ENCODE measurements around the gene SCYL2. TPM values are rescaled to one million over a fixed set of nuclear protein-coding genes. Genes with fewer than 3 reads are reported as not detected.
A peak's percentile ranks its signal among the peaks of the same experiment; 100 is the strongest.

SCYL2 gene
- total and polyA plus RNA-seq, 2 of the 13 experiments (the other 11 are each of a cell fraction or from before 2014, with no cell fraction given), result 11.4 to 28.8 TPM

DNA sequence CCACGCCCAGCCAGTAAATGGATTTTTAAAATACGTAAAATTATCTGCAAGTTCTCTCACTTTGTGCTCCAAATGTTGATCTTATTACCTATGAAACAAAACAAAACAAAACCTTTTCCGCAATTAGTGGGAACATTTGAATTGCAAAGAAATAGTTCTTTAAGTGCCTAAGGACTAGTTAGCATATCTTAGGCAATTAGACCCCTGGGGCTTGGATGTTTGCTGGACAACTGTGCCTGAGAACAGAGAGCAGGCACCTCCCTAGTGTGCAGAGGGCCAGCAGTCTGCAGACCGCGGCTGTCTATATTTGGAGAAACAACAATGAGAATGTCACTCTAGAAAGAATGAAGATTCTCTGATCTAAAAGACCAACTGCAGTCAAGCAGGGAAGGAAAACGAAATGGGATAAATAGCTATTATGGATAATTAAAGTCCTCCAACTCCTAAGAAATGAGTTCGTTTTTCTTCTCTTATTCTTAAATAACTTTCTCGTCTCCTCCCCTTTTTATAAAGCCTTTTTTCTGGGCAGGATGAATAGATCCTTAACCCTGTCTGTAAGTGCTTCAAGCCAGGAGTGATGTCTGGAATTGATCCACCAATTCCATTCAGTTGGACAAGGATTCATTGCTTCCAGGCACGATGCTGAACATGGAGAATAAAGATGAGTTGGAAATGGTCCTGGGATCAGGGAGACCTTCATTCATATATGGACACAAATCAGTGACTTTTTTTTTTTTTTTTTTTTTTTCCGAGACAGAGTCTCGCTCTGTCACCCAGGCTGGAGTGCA, 106.1 kb downstream of the SCYL2 start:
- CTCF ChIA-PET (ENCODE audit: low intra/inter-chr PET ratio, low total read pairs), result no interaction called here
- no peak overlapping the region for H3K27ac ChIP-seq (ENCODE audit: extremely low read length, insufficient read depth, low read length)
- POLR2A ChIA-PET, result no interaction called here
- TF ChIP-seq, protein P1, sequence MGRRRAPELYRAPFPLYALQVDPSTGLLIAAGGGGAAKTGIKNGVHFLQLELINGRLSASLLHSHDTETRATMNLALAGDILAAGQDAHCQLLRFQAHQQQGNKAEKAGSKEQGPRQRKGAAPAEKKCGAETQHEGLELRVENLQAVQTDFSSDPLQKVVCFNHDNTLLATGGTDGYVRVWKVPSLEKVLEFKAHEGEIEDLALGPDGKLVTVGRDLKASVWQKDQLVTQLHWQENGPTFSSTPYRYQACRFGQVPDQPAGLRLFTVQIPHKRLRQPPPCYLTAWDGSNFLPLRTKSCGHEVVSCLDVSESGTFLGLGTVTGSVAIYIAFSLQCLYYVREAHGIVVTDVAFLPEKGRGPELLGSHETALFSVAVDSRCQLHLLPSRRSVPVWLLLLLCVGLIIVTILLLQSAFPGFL (CRISPR knock-in tag; IDR thresholded peaks at IDR 0.05), result no peak
- TF ChIP-seq HES4 (CRISPR knock-in tag; IDR thresholded peaks at IDR 0.05; ENCODE audit: borderline replicate concordance), result no peak
- TF ChIP-seq, protein P2, sequence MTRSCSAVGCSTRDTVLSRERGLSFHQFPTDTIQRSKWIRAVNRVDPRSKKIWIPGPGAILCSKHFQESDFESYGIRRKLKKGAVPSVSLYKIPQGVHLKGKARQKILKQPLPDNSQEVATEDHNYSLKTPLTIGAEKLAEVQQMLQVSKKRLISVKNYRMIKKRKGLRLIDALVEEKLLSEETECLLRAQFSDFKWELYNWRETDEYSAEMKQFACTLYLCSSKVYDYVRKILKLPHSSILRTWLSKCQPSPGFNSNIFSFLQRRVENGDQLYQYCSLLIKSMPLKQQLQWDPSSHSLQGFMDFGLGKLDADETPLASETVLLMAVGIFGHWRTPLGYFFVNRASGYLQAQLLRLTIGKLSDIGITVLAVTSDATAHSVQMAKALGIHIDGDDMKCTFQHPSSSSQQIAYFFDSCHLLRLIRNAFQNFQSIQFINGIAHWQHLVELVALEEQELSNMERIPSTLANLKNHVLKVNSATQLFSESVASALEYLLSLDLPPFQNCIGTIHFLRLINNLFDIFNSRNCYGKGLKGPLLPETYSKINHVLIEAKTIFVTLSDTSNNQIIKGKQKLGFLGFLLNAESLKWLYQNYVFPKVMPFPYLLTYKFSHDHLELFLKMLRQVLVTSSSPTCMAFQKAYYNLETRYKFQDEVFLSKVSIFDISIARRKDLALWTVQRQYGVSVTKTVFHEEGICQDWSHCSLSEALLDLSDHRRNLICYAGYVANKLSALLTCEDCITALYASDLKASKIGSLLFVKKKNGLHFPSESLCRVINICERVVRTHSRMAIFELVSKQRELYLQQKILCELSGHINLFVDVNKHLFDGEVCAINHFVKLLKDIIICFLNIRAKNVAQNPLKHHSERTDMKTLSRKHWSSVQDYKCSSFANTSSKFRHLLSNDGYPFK (CRISPR knock-in tag; IDR thresholded peaks at IDR 0.05; ENCODE audit: borderline replicate concordance), result no peak
- TF ChIP-seq, protein P3, sequence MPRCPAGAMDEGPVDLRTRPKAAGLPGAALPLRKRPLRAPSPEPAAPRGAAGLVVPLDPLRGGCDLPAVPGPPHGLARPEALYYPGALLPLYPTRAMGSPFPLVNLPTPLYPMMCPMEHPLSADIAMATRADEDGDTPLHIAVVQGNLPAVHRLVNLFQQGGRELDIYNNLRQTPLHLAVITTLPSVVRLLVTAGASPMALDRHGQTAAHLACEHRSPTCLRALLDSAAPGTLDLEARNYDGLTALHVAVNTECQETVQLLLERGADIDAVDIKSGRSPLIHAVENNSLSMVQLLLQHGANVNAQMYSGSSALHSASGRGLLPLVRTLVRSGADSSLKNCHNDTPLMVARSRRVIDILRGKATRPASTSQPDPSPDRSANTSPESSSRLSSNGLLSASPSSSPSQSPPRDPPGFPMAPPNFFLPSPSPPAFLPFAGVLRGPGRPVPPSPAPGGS (CRISPR knock-in tag; IDR thresholded peaks at IDR 0.05), result no peak
- no peak for TF ChIP-seq ZEB1 (IDR thresholded peaks at IDR 0.05; ENCODE audit: insufficient replicate concordance, low read depth)
- TF ChIP-seq, protein P4, sequence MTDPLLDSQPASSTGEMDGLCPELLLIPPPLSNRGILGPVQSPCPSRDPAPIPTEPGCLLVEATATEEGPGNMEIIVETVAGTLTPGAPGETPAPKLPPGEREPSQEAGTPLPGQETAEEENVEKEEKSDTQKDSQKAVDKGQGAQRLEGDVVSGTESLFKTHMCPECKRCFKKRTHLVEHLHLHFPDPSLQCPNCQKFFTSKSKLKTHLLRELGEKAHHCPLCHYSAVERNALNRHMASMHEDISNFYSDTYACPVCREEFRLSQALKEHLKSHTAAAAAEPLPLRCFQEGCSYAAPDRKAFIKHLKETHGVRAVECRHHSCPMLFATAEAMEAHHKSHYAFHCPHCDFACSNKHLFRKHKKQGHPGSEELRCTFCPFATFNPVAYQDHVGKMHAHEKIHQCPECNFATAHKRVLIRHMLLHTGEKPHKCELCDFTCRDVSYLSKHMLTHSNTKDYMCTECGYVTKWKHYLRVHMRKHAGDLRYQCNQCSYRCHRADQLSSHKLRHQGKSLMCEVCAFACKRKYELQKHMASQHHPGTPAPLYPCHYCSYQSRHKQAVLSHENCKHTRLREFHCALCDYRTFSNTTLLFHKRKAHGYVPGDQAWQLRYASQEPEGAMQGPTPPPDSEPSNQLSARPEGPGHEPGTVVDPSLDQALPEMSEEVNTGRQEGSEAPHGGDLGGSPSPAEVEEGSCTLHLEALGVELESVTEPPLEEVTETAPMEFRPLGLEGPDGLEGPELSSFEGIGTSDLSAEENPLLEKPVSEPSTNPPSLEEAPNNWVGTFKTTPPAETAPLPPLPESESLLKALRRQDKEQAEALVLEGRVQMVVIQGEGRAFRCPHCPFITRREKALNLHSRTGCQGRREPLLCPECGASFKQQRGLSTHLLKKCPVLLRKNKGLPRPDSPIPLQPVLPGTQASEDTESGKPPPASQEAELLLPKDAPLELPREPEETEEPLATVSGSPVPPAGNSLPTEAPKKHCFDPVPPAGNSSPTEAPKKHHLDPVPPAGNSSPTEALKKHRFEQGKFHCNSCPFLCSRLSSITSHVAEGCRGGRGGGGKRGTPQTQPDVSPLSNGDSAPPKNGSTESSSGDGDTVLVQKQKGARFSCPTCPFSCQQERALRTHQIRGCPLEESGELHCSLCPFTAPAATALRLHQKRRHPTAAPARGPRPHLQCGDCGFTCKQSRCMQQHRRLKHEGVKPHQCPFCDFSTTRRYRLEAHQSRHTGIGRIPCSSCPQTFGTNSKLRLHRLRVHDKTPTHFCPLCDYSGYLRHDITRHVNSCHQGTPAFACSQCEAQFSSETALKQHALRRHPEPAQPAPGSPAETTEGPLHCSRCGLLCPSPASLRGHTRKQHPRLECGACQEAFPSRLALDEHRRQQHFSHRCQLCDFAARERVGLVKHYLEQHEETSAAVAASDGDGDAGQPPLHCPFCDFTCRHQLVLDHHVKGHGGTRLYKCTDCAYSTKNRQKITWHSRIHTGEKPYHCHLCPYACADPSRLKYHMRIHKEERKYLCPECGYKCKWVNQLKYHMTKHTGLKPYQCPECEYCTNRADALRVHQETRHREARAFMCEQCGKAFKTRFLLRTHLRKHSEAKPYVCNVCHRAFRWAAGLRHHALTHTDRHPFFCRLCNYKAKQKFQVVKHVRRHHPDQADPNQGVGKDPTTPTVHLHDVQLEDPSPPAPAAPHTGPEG (CRISPR knock-in tag; IDR thresholded peaks at IDR 0.05), result no peak
- TF ChIP-seq ZNF333 (CRISPR knock-in tag; IDR thresholded peaks at IDR 0.05; ENCODE audit: borderline replicate concordance), result no peak
- no peak for TF ChIP-seq ZNF713 (CRISPR knock-in tag; IDR thresholded peaks at IDR 0.05)
- TF ChIP-seq, protein P5, sequence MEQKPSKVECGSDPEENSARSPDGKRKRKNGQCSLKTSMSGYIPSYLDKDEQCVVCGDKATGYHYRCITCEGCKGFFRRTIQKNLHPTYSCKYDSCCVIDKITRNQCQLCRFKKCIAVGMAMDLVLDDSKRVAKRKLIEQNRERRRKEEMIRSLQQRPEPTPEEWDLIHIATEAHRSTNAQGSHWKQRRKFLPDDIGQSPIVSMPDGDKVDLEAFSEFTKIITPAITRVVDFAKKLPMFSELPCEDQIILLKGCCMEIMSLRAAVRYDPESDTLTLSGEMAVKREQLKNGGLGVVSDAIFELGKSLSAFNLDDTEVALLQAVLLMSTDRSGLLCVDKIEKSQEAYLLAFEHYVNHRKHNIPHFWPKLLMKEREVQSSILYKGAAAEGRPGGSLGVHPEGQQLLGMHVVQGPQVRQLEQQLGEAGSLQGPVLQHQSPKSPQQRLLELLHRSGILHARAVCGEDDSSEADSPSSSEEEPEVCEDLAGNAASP (CRISPR knock-in tag; IDR thresholded peaks at IDR 0.05; ENCODE audit: borderline replicate concordance), result no peak
- TF ChIP-seq ERF (CRISPR knock-in tag; IDR thresholded peaks at IDR 0.05), result no peak
- BruUV-seq (replicated peaks), result no TSS peak
- DNase-seq (ENCODE audit: low spot score) (no peak), FAIRE-seq (no peak), ATAC-seq (0 out of 3 replicates have a peak, but pooled peaks have one; percentile 26)
- no peaks in the 10 kb centered on the region for H3K9me3 ChIP-seq (ENCODE audit: low read length)
- no peak overlapping the region for H2AFZ ChIP-seq (ENCODE audit: low read length)
- H3K4me2 ChIP-seq (ENCODE audit: low read depth, low read length), result no peak overlapping the region
- no peak overlapping the region for H3K4me3 ChIP-seq (replicated peaks in 1 of 3; ENCODE audit: insufficient read depth in 1 of 3, low read depth in 2 of 3, low read length in 3 of 3)
- no peak overlapping the region for H3K9ac ChIP-seq (ENCODE audit: insufficient read depth, low read depth, low read length)
- H3K27me3 ChIP-seq (ENCODE audit: control insufficient read depth in 1 of 2, insufficient read depth in 2 of 2, low read length in 2 of 2), result no peaks in the 10 kb centered on the region; a peak in 1 of 5 replicates
- 39% methylated on average over 11 of the region's 11 CpGs for WGBS (ENCODE audit: low lambda C conversion rate)
- intact Hi-C loops (cut with micrococcal nuclease; ENCODE audit: unreplicated experiment) (no loop called here), in situ Hi-C loops (cut with HindIII; ENCODE audit: extremely low pct_ligation_motif_present, low pct_unique_long_range_greater_than_20kb) (no loop called here)
- H3K79me2 ChIP-seq (ENCODE audit: insufficient read depth, low read length), result no peaks in the 10 kb centered on the region
- H3K4me1 ChIP-seq (ENCODE audit: insufficient read depth, low read length), result peaks cover 17% of the 10 kb centered on the region
- H3K36me3 ChIP-seq (replicated peaks in 1 of 2; ENCODE audit: control insufficient read depth in 1 of 2, insufficient read depth in 2 of 2, low read length in 2 of 2), result no peaks in the 10 kb centered on the region
- no peaks in the 10 kb centered on the region for H4K20me1 ChIP-seq (ENCODE audit: insufficient read depth, low read length)

Data from HepG2 (cell line).